Measurements from ENCODE around the gene TMEM140.

Gene TMEM140

GRCh38 chr7:135192914-135193536, 45.2 kb downstream of the TMEM140 start:
- no peak for DNase-seq (ENCODE audit: low read depth in 2 of 2, low spot score in 1 of 2)

GRCh38 chr7:135193615-135194081, 45.8 kb downstream of the TMEM140 start:
- DNase-seq (ENCODE audit: low read depth in 2 of 2, low spot score in 1 of 2), result no peak

- DNase-seq (ENCODE audit: low read depth in 2 of 2, low spot score in 1 of 2), result no peak
Measured at GRCh38 chr7:135194494-135195095, 46.7 kb downstream of the TMEM140 start.

GRCh38 chr7:135195156-135195555, 47.3 kb downstream of the TMEM140 start:
- DNase-seq (ENCODE audit: low read depth in 2 of 2, low spot score in 1 of 2), result no peak

GRCh38 chr7:135195968-135196629, 48.2 kb downstream of the TMEM140 start:
- no peak for DNase-seq (ENCODE audit: low read depth in 2 of 2, low spot score in 1 of 2)

- DNase-seq (ENCODE audit: low read depth in 2 of 2, low spot score in 1 of 2), result no peak
Measured at GRCh38 chr7:135197343-135197742, 49.5 kb downstream of the TMEM140 start.

- no peak for DNase-seq (ENCODE audit: low read depth in 2 of 2, low spot score in 1 of 2)
Measured at GRCh38 chr7:135197906-135198655, 50.2 kb downstream of the TMEM140 start.

- DNase-seq (ENCODE audit: low read depth in 2 of 2, low spot score in 1 of 2), result no peak
Measured at GRCh38 chr7:135199439-135199838, 51.6 kb downstream of the TMEM140 start.

- no peak for DNase-seq (ENCODE audit: low read depth in 2 of 2, low spot score in 1 of 2)
Measured at GRCh38 chr7:135200821-135201331, 53.0 kb downstream of the TMEM140 start.

- DNase-seq (ENCODE audit: low read depth in 2 of 2, low spot score in 1 of 2), result no peak
Measured at GRCh38 chr7:135201350-135201749, 53.5 kb downstream of the TMEM140 start.

- no peak for DNase-seq (ENCODE audit: low read depth in 2 of 2, low spot score in 1 of 2)
Measured at GRCh38 chr7:135204341-135204749, 56.5 kb downstream of the TMEM140 start.

GRCh38 chr7:135204876-135205275, 57.0 kb downstream of the TMEM140 start:
- no peak for DNase-seq (ENCODE audit: low read depth in 2 of 2, low spot score in 1 of 2)

GRCh38 chr7:135205850-135206249, 58.0 kb downstream of the TMEM140 start:
- DNase-seq (ENCODE audit: low read depth in 2 of 2, low spot score in 1 of 2), result no peak

GRCh38 chr7:135206941-135207391, 59.1 kb downstream of the TMEM140 start:
- DNase-seq (ENCODE audit: low read depth in 2 of 2, low spot score in 1 of 2), result no peak

- no peak for DNase-seq (ENCODE audit: low read depth in 2 of 2, low spot score in 1 of 2)
Measured at GRCh38 chr7:135207406-135208101, 59.7 kb downstream of the TMEM140 start.

GRCh38 chr7:135208102-135208793, 60.4 kb downstream of the TMEM140 start:
- DNase-seq (ENCODE audit: low read depth in 2 of 2, low spot score in 1 of 2), result no peak

- no peak for DNase-seq (ENCODE audit: low read depth in 2 of 2, low spot score in 1 of 2)
Measured at GRCh38 chr7:135209225-135209834, 61.5 kb downstream of the TMEM140 start.

- DNase-seq (ENCODE audit: low read depth in 2 of 2, low spot score in 1 of 2), result no peak
Measured at GRCh38 chr7:135210888-135211178, 63.0 kb downstream of the TMEM140 start.

GRCh38 chr7:135211179-135211945, 63.5 kb downstream of the TMEM140 start, which contains the start of gene WDR91:
WDR91 (minus strand) TSS chr7:135211526; CDS start chr7:135211502, 24 bp downstream.
- DNase-seq (ENCODE audit: low read depth in 2 of 2, low spot score in 1 of 2), result peak; percentile 87 to 94

Data from stimulated activated CD8-positive, alpha-beta memory T cell treated with anti-CD3 and anti-CD28 coated beads, Interleukin-4, amount 100 ng/mL, for 4 hours (primary cell).